Measurements from ENCODE around the gene ARGLU1.

ARGLU1 gene

GRCh38 chr13:106507560-106508274 lies 60.2 kb downstream of the ARGLU1 start:
- DNase-seq (ENCODE audit: low read depth), result peak; percentile 96
- peak overlapping the region; percentile 26 for H3K4me3 ChIP-seq (ENCODE audit: low read depth, low read length)
- peak; percentile 55; the same call in 1 of the 2 replicates for TF ChIP-seq MYC (IDR thresholded peaks at IDR 0.05; ENCODE audit: low read depth, low read length)
- no peak for TF ChIP-seq CTCF (IDR thresholded peaks at IDR 0.05; ENCODE audit: low read depth, low read length)
- peak; percentile 52 for TF ChIP-seq MAX (IDR thresholded peaks at IDR 0.05; ENCODE audit: low read depth, low read length)
- TF ChIP-seq POLR2A (IDR thresholded peaks at IDR 0.05; ENCODE audit: extremely low read depth, insufficient read length), result no peak

GRCh38 chr13:106506286-106506685 lies 61.7 kb downstream of the ARGLU1 start:
- H3K4me3 ChIP-seq (ENCODE audit: low read depth, low read length), result no peak overlapping the region
- TF ChIP-seq MYC (IDR thresholded peaks at IDR 0.05; ENCODE audit: low read depth, low read length) (no peak), POLR2A (IDR thresholded peaks at IDR 0.05; ENCODE audit: extremely low read depth, insufficient read length) (no peak), MAX (IDR thresholded peaks at IDR 0.05; ENCODE audit: low read depth, low read length) (no peak), CTCF (IDR thresholded peaks at IDR 0.05; ENCODE audit: low read depth, low read length) (no peak)
- no peak for DNase-seq (ENCODE audit: low read depth)

- TF ChIP-seq MYC (IDR thresholded peaks at IDR 0.05; ENCODE audit: low read depth, low read length) (no peak), CTCF (IDR thresholded peaks at IDR 0.05; ENCODE audit: low read depth, low read length) (no peak), POLR2A (IDR thresholded peaks at IDR 0.05; ENCODE audit: extremely low read depth, insufficient read length) (no peak), MAX (IDR thresholded peaks at IDR 0.05; ENCODE audit: low read depth, low read length) (no peak)
- H3K4me3 ChIP-seq (ENCODE audit: low read depth, low read length), result no peak overlapping the region
- DNase-seq (ENCODE audit: low read depth), result no peak
Observed at GRCh38 chr13:106505732-106506131, 62.2 kb downstream of the ARGLU1 start.

- DNase-seq (ENCODE audit: low read depth), result no peak
- TF ChIP-seq MAX (IDR thresholded peaks at IDR 0.05; ENCODE audit: low read depth, low read length), result no peak
- TF ChIP-seq POLR2A (IDR thresholded peaks at IDR 0.05; ENCODE audit: extremely low read depth, insufficient read length), result no peak
- no peak for TF ChIP-seq MYC (IDR thresholded peaks at IDR 0.05; ENCODE audit: low read depth, low read length)
- TF ChIP-seq CTCF (IDR thresholded peaks at IDR 0.05; ENCODE audit: low read depth, low read length), result no peak
- no peak overlapping the region for H3K4me3 ChIP-seq (ENCODE audit: low read depth, low read length)
Observed at GRCh38 chr13:106505295-106505694, 62.6 kb downstream of the ARGLU1 start.

- TF ChIP-seq CTCF (IDR thresholded peaks at IDR 0.05; ENCODE audit: low read depth, low read length), result no peak
- TF ChIP-seq POLR2A (IDR thresholded peaks at IDR 0.05; ENCODE audit: extremely low read depth, insufficient read length), result no peak
- TF ChIP-seq MYC (IDR thresholded peaks at IDR 0.05; ENCODE audit: low read depth, low read length), result no peak
- no peak for TF ChIP-seq MAX (IDR thresholded peaks at IDR 0.05; ENCODE audit: low read depth, low read length)
- DNase-seq (ENCODE audit: low read depth), result no peak
- no peak overlapping the region for H3K4me3 ChIP-seq (ENCODE audit: low read depth, low read length)
Observed at GRCh38 chr13:106503730-106504453, 64.0 kb downstream of the ARGLU1 start.
